Fibroblast of the aortic adventitia (primary cell): Measurements from ENCODE around the gene FOXB1. TPM values are rescaled to one million over a fixed set of nuclear protein-coding genes. Genes with fewer than 3 reads are reported as not detected.

Source experiments
- DNase-seq: peaks from one replicate; pipeline ENCODE4 v3.0.0-alpha.2; 2010; ENCODE audit warnings: low read depth
- H3K4me3 ChIP-seq: 2 replicates; pipeline ENCODE4 v1.5.1; 2011; ENCODE audit warnings: low read depth, mild to moderate bottlenecking, control low read depth, low read length, moderate library complexity
- CTCF ChIP-seq: IDR thresholded peaks from 2 replicates; pipeline ENCODE4 v1.5.1; 2011; ENCODE audit warnings: mild to moderate bottlenecking, low read length, control low read depth, inconsistent platforms; ENCODE audit not compliant: insufficient read depth
- total RNA-seq: library from RNA; depleted of rRNA; stranded (reverse); fragments of >200 nt; gene quantifications from 2 replicates; pipeline ENCODE4 v1.2.3, GENCODE V29; 2012; ENCODE audit warnings: low replicate concordance

Gene FOXB1
- total RNA-seq, 1 donor = not detected

DNA sequence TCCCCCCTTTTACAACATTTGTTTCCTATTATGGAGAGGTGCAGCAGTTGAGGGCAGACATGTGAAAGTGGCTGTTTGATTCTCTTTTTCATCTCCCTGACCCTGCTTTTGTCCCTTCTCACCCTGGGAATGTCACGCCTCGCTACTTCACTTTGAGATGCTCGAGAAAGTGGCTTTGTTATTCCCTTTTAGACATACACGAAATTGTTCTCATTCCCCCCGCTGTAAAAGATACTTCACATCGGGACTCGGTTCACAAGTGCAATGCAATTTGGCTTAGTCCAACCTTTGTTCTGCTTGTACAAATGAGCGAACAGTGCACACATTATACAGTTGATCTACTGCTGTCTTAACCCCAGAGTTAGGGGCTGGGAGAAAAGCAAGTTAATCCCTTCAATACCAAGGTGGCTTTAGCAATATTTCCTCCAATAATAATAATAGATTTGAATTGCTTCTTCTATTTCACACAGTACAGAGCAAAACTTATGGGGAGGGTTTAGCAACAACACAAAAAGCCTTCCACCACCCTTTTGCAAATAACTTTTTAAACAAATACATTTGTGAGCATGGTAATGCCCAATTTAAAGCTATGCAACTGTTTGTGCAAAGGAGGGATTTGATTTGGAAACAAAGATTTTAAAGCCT, 5.7 kb upstream of the FOXB1 start:
- H3K4me3 ChIP-seq = no peak overlapping the region
- DNase-seq = no peak
- TF ChIP-seq CTCF = no peak

DNA sequence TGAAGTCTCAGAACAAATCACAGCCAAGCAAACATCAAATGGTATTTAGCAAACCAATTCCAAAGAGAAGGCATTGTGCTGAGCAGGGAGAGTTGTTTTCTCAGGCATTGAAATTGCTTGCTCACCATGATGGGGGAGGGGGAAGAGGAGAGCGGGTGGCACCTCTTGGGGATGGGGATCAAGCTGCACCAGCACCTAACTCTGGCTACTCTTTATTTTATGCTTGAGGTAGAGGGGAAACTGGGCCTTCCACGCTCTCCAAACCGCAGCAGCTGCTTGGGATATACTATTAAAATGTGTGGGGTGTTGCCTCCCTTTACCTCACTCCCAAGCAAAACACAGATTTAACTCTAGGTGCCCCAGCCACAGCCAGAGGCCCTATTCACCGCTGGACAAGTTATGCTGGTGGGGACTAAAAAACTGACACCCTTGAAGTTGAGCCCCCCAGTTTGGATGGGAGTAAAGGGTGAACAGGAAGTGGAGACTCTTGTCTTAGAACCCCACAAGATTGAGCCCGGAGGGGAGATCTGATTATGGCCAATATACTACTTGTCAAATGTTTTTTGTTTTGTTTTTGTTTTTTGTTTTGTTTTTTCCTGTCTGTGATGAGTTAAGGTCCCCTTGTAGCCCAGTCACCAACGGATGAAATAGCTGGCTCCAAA, 5.0 kb upstream of the FOXB1 start:
- TF ChIP-seq CTCF = no peak
- DNase-seq = no peak
- no peak overlapping the region for H3K4me3 ChIP-seq

DNA sequence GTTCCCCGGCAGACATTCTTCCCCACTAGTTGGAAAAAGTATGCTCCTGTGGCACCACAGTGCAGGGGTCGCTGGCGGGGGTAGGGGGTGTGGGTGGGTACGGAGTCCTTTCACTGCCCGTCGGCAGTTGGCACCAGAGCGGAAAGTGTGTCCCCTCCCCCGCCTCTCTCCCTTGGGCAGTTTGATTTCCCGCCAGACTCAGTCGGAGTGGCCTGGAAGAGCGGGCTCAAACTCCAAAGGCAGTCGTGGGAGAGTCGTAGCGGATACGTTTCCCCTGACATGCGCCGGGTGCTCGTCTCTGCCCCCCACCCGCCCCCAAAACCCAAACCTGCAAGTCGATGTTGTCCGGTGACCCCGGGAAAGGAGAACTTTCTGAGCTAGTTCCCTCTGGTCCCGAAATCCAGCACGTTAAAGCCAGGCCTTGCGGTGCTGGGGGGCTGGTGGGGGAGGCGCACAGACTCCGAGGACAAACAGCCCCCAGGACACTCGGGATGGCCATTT, 4.4 kb upstream of the FOXB1 start:
- no peak for TF ChIP-seq CTCF
- H3K4me3 ChIP-seq = no peak overlapping the region
- DNase-seq = no peak

DNA sequence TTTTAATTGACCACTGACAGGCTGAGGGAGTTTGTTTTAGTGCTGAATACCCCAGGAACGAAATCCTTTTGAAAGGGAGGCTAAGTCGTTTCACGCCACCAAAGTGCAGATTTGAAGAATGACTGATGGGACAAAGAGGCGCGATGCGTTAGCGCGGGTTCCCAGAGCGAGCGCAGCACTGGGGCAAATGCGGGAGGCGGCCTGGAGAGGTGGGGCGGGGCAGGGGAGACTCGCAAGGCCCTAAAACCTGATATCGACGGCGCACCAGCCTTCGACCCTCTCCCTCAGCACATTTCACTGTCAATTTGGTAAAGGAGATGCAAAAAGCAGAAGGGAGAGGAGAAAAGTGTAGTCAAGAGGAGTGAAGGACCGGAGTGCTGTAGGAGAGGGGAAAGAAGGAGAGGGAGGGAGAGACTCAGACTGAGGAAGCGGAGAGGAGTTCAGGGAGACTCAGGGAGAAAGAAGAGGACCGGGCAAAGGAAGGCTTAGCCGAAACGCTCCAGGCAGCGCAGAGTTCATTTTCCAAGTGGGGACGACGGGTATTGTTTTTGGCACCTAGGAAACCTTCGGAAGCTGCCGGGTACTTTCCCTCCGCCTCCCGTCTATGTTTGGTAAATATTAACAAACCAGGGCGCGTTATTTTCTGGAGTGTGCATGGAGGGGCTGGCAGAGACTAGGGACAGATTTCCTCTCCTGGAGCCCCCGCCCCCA, 3.8 kb upstream of the FOXB1 start:
- TF ChIP-seq CTCF = no peak
- DNase-seq = no peak

DNA sequence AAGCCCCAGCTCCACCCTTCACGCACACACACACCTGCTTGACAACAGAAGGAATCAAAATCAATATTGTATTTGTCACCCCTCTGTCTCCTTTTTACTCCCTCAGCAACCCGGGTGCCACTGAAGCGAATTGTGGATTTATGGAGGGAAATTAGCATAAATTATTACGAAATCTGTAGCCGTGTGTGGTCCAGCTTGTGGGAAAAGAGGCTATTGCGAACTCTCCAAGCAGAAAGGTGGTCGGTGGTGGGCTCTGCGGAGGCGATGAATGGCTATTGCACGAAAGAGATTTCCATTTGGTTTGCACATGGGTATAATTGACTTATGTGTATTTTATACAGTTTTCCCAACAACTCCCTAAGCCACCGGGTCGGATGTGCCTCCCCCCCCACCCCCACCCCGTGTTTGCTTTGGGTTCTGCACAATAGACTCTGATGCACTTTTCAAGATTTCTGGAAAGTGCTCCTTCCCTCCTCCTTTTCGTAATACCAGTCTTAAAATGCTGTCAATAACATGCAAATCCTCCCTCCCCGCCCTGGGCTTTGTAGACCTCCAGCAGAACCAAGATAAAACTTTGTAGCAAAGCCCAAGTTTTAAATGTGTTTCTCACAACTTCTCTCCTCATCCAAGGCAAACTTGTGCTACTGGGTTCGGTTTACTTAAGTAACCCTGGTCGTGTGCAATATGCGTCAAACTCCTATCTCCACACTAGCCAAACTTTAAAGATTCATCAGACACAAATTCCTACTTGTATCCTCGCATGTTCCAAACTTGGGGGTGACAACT, 3.1 kb upstream of the FOXB1 start:
- no peak for TF ChIP-seq CTCF
- H3K4me3 ChIP-seq = no peak overlapping the region
- no peak for DNase-seq

More for the DNA sequence above, 3.8 kb upstream of the FOXB1 start:
- no peak overlapping the region for H3K4me3 ChIP-seq
